ENCODE results near the gene RNF144A.

- TF ChIP-seq CTCF (IDR thresholded peaks at IDR 0.05) (no peak), POLR2A (IDR thresholded peaks at IDR 0.05) (no peak), POLR2AphosphoS5 (IDR thresholded peaks at IDR 0.05) (no peak), EP300 (IDR thresholded peaks at IDR 0.05) (no peak)
These were observed 105.5 kb downstream of the RNF144A start for GRCh38 chr2:7022492-7023385.
